RKO (cell line): Measurements from ENCODE around the gene DHX16.
"Not testable (repeated sequence)": the region's sequence is repeated elsewhere in the genome, so short reads cannot be mapped to it uniquely, and the experiment has no call there.

Source experiments
- DNase-seq: peaks from one replicate; pipeline ENCODE4 v3.0.0-alpha.2; 2016; ENCODE audit warnings: low spot score

The DHX16 gene

DNA sequence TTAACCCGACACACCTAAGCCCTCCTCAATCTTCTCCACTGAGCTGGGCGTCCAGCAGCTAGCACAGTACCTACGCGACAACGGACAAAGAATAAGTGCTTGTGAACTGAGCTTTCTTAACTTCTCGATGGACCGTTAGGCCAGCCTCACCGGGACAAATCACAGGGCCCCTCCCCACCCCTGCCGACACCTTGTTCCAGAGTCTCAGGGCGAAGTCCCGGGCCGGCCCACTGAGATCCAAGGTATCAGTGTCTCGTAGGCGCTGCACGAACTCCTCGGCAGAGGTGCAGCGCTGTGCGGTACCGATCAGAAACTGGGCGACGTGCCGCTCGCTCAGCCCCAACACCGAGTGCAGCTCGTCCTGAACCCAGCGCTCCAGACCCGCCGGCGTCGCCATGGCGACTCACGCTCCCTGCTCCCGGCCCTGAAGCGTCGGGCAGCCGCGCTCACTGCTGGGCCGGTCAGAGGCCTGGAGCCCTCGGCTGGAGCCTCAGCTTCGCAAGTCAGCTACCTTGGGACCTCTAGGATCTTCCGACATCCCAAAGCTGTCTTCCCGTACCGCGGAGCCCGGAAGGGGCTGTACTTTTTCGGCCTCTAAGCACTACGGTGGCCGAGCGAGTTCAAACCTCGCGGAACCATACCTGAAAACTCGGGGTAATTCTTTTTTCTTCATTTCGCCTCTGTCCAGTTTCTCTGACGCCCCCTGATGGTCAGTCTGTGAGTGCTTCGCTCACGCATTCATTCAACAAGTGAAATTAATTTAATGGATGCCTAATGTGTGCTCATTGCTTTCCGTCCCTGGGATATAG, at the start of gene DHX16:
Gene DHX16, minus strand, starts transcription at position 562 of the 809 bp plus-strand sequence. Its CDS starts 165 bp downstream, at position 397.
- DNase-seq: peak; percentile 97

DNA sequence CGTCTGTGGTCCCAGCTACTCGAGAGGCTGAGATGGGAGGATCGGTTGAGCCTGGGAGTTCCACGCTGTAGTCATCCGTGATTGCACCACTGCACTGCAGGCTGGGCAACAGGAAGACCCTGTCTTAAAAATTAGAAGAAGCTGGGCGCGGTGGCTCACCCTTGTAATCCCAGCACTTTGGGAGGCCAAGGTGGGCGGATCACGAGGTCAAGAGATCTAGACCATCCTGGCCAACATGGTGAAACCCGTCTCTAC, 49.1 kb upstream of the DHX16 start:
- not testable (repeated sequence) for DNase-seq

DNA sequence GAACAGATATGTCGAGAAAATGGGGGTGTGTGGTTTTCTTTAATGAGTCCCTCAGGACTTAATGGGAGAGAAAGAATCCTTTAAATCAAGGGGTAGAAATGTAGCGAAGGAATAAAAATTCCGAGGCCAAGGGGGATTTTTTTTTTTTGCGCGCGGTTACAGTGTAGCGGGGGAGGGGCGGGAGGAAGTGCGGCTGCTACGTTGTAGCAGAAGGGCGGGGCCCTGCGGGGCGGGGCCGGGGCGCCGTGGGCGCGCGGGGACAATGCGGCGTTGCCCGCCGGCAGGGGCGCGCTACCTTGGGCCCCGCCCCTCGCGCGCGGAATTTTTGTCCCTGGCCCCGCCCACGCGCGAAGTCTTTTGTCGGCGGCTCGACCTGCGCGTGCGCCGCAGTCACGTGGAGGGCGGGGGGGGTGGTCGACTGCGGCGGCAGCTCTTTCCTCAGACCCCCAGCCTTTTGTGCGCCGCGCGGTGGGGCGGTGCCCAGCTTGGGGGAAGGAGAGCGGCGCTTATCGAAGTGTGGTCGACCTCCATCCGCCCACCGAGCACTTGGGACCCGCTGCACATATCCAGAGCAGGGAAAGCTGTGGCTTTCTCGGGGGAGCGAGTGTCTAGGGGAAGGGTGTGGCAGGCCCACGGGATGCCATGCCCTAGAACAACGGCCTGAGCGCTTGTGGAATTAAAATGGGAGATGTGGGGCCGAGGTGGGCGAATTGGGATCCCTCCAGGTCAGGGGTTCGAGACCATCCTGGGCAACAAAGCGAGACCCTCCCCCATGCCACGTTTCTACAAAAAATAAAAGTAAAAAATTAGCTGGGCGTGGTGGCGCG, 48.6 kb upstream of the DHX16 start:
- peak; percentile 90 for DNase-seq

DNA sequence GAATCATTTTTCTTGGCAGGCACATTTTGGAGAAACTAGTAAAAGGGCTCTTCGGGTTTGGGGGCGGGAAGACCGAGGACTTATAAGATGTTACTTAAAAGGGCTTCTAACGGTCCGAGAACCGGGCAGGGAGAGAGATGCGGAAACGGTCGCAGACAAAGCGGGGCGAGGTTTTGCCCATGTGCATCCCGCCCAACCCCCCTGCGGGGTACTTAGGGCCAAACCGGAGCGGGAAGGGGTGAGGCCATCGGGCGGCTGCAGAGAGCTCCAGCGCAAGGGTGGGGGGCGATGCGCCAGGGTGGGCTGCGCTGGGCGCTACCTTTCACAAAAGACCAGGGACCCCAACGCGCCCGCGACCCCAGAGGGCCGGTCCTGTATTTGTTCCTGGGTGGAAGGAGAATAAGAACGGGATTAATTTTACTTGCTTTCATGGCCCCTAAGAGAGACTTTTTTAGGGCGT, 48.0 kb upstream of the DHX16 start:
- DNase-seq: peak; percentile 78

DNA sequence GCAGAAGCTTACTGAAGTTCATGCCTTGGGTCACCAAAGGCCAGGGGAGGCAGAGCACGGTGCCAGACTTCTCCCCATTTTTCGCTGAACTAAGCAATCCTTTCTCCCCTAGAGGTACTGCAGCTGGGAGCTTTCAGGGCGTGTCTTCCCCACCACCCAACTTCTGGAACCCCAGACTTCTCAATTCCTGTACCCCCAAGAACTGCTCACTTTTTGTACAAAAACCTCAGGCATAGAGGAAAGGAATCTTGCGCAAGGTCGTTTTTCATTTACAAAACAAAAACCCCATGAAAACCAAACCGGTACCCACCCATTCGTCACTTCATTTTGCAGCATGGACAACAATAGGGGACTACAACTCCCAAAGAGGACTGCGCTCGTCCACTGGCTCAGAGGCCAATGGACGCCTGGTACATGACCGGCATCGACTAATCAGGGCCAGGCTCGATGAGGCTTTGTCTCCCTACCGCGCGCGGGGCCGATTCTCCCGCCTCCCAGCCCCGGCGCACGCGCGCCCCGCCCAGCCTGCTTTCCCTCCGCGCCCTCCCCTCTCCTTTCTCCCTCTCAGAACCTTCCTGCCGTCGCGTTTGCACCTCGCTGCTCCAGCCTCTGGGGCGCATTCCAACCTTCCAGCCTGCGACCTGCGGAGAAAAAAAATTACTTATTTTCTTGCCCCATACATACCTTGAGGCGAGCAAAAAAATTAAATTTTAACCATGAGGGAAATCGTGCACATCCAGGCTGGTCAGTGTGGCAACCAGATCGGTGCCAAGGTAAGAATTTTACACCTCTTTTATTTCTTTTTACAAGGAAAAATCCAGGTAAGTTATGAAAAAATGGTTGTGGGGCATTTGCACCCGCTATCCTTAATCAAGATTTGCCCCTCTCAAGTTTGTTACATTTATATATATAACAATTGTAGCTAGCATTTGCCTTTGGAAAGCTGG, 47.3 kb upstream of the DHX16 start, which contains the start of gene TUBB:
Gene TUBB, plus strand, starts transcription at position 562 of the 947 bp plus-strand sequence. Its CDS starts 155 bp downstream, at position 717.
- DNase-seq: peak; percentile 99

DNA sequence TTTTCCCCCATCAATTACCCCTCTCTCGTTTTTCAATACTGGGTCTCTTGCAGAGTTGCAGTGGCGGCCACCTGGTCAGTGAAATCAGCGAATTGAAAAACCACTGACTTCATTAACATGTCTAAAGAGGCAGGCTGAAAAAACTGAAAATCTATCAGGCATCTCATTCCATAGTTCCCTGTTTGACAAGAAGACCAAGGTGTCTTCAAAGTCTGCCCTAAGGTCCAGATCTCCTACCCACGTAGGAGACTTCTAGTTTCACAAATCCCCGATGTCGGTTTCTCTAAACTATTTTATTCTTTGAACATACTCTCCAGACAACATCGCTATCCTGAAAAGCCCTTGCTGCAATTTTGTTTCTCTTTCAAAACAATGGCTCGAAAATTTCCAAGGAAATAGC, 46.5 kb upstream of the DHX16 start:
- no peak for DNase-seq

DNA sequence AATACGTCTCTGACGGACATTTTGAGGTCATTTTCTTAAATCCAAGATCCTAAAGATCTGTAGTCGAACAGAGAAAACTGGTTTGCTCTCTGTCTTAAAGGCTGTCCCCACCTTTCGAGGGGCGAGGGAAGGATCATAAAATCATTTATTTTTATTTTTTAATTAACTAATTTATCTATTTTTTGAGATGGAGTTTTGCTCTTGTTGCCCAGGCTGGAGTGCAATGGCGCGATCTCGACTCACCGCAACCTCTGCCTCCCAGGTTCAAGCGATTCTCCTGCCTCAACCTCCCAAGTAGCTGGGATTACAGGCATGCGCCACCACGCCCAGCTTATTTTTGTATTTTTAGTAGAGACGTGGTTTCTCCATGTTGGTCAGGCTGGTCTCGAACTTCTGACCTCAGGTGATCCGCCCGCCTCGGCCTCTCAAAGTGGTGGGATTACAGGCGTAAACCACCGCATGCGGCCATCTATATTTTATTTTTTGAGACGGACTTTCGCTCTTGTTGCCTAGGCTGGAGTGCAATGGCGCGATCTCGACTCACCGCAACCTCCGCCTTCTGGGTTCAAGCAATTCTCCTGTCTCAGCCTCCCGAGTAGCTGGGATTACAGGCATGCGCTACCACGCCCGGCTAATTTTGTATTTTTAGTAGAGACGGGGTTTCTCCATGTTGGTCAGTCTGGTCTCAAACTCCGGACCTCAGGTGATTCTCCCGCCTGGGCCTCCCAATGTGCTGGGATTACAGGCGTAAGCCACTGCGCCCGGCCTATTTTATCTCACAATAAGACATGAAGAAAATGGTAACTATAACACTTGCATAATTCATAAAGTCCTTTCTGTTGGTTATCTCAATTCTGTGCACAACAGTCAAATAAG, 45.3 kb upstream of the DHX16 start:
- not testable (repeated sequence) for DNase-seq

DNA sequence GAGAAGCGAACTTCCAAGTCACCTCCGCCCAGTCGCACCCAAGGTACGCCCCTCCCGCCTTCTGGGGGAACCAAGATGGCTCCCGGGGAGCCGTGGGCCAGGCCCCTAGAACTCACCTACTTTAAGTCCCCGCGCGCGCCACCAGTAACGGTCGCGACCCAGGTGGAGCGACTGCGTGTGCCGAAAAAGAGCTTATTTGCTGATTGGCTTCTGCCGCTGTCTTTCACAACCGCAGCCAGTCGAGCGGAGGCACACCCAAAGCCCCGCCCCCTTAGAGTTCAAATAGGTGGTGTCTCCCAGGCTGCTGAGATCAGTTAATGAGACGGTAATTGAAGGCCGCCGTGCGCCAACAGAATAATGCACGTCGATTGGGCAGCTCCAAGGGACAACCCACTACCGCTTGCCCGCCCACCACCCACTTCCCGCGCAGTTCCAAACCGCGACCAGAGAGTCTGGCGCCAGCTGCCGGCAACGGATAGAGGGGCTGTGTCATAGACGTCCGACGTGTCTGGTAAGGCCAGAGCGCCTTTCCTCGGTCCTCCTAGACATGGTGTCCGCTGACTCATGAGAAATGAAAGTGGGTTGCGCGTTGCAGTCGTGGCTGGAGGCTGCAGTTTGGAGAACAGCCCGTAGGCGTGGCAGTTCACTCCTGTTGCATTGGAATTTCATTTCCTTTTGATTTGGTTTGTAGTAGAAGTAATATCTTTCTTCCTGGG, 44.5 kb upstream of the DHX16 start, which contains the start of gene MDC1:
Gene MDC1, minus strand, starts transcription at position 153 of the 716 bp plus-strand sequence. CDS start 2,106 bp downstream, outside the sequence.
- DNase-seq: peak; percentile 100

DNA sequence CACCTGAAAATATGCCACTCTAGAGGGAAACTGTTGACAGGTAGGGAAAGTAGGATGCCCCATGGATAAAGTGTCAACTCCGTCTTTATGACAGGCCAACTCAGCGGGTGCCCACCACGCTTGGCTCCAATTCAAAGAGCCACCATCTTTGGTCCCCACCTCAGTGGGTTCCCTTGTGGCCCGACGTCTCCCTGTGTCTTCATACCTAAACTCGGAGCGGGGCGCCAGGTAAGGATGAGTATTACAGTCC, 44.0 kb upstream of the DHX16 start:
- DNase-seq: no peak

DNA sequence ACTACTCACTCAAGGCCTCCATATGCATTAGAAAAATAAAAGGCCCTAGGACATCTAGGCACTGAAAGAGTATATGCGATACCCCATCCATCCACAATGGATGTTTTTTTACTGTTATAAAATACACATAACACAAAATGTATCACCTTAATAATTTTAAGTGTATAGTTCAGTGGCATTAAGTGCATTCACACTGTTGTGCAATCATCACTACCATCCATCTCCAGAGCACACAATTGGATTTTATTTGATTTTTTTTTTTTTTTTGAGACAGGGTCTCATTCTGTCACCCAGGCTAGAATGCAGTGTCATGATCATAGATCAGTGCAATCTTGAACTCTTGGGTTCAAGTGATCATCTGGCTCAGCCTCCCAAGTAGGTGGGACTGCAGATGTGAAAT, 41.5 kb upstream of the DHX16 start:
- DNase-seq: no peak

DNA sequence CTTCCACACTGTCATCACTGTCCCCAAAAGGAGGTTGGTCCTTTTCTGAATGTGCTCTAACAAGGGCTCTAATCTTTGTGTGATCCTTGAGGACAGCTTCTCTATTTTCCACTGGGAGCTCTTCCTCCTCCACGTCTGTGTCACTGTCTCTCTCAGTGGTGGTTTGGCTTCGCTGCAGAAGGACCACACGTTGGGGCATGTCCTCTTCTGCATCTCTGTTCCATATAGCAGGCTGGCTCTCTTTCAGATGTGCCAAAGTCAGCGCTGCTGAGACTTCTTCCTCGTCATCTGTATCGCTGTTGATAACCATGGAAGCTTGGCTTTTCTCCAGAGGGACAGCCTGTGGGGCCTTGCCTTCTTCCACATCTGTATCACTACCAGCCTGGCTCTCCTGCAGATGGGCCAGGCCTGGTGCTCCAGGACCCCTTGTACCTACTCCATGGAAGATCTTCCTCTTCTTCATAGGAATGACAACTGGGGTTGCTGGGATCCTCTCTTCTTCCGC, 39.7 kb upstream of the DHX16 start:
- no peak for DNase-seq

DNA sequence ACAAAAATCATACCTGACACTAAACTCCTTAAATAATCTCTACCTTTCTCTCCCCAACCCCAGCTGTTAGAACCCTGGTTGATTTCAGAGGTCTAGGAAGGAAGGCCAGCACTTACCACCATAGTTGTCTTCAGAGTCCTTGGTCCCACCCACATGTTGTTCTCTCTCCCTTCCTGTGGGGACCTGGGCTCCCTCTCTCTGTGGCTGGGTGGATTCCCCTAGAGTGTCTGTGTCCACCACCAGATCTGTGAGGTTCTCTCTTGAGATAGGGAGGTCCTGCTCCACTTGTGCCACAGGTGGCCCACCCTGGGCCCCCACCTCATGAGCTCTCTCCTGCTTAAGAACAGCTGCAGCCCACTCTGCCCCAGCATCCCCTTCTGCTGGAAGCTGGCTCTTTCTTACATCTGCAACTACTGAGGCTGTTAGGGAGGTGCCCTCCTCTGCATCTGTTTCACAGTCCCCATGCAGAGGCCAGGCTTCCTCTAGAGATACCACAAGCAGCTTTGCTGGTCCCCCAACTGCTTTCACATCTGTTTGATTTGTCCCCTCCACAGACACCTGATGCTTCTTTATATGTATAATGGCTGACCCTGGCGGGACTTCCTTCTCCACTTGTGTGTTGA, 39.1 kb upstream of the DHX16 start:
- no peak for DNase-seq

DNA sequence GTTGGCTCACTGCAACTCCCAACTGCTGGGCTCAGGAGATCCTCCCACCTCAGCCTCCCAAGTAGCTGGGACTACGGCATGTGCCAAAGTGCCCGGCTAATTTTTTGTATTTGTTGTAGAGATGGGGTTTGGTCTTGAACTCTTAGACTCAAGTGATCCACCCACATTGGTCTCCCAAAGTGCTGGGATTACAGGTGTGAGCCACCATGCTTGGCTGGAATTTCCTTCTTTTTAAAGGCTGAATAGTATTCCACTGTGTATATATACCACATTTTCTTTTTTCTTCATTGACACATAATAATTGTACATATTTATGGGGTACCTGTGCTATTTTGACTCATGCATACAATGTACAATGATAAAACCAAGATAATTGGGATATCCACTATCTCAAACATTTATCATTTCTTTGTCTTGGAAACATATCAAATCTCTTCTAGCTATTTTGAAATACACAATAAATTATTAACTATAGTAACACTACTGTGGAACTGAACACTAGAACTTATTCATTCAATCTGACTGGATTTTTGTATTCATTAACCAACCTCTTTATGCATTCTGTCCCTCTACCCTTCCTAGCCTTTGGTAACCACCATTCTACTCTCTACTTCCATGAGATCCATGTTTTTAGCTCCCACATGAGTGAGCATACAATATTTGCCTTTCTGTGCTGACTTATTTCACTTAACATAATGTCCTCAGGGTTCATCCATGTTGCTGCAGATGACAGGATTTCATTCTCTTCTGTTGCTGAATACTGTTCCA, 36.5 kb upstream of the DHX16 start:
- DNase-seq: no peak

DNA sequence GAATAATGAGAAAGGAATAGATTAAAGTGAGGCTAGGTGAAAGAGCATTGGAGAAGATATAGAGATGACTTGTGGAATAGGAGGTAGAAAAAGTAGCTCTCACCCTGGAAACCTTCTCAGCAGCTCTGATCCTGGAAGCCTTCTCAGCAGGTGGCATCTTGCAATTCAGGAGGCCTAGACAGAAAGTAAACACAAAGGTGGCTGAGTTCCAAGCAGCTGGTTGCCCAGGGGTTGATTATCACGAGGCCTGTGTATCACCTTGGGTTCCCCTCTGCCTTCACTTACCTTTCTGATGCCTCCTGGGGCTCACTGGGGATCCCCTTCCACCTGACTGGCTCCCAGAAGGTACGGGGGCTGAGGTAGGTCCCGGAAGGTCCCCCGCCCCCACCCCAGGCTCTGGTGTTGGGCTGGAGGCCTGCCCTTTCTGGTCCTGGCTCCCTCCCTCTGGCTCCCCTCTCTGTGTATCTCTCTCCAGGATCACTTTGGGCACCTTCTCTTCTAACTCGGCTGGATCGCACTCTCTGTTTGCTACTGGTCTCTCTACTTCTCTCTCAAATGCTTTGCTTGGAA, 34.6 kb upstream of the DHX16 start:
- no peak for DNase-seq

DNA sequence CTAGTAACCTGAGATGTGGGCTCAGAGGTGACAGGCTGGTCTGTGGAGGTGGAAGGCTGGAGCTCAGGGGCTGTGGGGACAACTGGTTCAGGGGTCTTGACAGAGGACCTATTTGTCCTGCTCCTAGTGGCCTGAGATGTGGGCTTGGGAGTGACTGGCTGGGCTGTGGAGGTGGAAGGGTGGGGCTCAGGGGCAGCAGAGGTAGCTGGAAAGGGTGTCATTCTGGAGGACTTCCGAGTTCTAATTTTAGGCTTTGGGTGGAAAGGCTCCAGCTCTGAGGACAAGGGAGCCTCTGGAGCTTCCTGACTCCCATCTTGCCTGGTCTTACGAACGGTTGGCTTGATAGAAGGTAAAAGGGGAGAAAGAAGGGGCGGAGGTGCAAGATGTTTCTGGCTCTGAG, 32.8 kb upstream of the DHX16 start:
- DNase-seq: no peak

DNA sequence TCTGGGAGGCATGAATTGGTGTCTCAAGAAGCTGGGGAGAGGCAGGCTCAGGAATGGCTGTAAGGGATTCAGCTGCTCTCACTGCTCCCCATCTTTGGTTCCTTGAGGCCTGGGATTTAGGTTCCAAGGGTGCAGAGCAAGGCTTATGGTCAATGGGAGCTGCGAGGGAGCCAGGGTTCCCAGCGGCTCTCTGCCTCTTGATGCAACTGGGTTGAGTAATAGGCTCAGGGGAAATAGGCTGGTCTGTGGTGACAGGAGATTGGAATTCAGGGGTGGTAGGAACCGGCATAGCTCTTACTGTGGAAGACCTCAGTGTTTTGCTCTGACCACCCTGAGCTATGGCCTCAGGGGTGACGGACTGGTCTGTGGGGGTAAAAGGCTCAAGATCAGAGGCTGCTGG, 31.0 kb upstream of the DHX16 start:
- no peak for DNase-seq

DNA sequence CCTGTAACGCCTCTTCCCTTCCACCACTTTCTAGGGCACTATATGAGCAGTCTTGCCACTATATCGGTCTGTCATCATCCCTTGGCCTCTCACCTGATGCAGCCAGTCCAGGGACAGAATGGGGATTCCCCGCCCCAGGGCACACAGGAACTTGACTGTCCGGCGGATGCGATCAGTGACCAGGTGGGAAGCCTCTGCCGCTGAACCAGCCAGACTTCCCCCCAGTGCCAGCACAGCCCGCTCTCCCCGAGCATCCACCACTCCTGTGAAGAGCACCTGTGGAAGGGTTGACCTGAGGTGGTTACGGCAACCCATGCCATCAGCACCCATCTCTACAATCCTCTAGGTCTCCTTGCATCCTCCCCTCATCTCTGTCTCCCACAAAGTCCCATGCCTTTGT, 30.2 kb upstream of the DHX16 start:
- DNase-seq: no peak

DNA sequence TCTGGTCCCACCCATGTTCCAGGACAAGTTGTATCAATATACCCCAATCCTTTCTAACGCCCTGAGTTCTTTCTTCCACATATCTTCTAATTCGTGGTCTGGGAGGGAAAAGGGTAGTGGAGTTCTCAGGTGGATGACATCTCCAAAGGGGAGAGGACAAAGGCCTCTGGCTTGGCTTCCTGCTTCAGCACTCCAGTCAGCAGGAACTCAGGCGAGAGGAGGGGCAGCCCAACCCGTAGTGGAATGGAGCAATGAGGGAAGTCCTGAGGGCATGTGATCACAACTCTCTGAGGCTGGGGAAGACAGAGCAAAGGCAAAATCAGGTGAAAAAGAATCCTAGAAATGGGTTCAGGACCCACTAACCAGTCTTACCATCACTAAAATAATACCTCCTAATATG, 27.5 kb upstream of the DHX16 start:
- DNase-seq: no peak

DNA sequence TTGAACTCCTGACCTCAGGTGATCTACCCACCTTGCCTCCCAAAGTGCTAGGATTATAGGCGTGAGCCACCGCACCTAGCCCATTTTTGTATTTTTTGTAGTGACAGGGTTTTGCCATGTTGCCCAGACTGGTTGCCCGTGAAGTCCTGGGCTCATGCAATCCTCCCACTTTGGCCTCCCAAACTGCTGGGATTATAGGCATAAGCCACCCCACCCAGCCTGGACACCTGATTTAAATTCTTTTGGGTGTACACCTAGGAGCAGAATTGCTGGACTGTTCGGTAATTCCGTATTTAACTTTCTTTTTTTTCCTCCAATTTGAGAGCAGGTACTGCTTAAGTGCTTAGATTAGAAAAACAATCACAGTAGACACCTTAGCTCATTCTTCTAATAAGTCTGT, 23.6 kb upstream of the DHX16 start:
- DNase-seq: no peak
